Peyer's patch (tissue), 4 donors: ENCODE results near the gene TRPV5.

Source experiments
- POLR2A ChIP-seq, 2 donors: fragments of 450-650 bp; IDR thresholded peaks; one replicate each; pipeline ENCODE4 v1.5.1; 2017; ENCODE audit warnings: antibody characterized with exemption in 2 of 2, mild to moderate bottlenecking in 2 of 2, moderate library complexity in 2 of 2
- TF ChIP-seq, protein P1 (sequence below), 6 experiments: fragments of 450-650 bp in 4 of 6; fragments of 200-600 bp in 2 of 6; sonication (generic) in 1 of 6; IDR thresholded peaks; one replicate each; pipeline ENCODE4 v1.5.1; 2017 to 2019; ENCODE audit warnings: antibody characterized with exemption in 6 of 6, mild to moderate bottlenecking in 3 of 6, moderate library complexity in 1 of 6

DNA sequence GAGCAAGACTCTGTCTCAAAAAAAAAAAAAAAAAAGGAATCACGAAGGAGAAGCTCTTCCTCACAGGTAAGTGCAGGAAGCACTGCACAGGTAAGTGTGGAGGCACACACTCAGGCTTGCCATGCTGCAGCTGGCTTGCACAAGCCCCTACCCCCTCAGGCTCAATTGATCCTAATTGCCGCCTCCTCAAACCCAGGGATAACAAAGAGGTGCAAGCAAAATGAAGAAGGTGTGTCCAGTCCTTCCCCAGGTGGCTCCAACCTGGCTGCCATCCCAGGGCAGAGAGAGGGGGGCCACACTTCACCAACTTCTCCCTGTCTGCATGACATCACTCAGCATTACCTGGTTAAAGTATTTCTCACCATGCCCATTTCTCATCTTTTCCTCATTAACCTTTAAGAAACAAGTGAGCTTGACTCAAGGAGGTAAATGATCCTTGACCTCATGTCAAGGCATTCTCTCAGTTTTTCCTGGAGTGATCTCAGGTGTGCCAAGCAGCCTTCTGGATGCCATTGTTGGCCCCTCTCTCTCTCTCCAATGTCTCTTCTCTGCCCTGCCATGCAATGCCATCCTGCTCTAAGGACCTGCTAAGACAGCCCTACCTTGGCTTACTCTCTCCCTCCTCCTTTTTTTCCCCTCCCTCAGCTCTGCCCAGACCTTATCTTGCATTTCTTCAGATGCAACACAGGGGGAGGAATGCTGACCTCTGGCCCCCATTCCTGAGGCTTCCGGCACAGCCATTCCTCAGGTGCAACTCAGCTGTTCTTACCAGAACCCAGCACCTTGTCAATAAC, 35.0 kb downstream of the TRPV5 start:
- TF ChIP-seq POLR2A (IDR thresholded peaks at IDR 0.05): no peak
- TF ChIP-seq, protein P1, sequence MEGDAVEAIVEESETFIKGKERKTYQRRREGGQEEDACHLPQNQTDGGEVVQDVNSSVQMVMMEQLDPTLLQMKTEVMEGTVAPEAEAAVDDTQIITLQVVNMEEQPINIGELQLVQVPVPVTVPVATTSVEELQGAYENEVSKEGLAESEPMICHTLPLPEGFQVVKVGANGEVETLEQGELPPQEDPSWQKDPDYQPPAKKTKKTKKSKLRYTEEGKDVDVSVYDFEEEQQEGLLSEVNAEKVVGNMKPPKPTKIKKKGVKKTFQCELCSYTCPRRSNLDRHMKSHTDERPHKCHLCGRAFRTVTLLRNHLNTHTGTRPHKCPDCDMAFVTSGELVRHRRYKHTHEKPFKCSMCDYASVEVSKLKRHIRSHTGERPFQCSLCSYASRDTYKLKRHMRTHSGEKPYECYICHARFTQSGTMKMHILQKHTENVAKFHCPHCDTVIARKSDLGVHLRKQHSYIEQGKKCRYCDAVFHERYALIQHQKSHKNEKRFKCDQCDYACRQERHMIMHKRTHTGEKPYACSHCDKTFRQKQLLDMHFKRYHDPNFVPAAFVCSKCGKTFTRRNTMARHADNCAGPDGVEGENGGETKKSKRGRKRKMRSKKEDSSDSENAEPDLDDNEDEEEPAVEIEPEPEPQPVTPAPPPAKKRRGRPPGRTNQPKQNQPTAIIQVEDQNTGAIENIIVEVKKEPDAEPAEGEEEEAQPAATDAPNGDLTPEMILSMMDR (IDR thresholded peaks at IDR 0.05): no peak
